HG03342 (cell line): ENCODE data around the gene SRRM3.
A peak's percentile ranks its signal among the peaks of the same experiment; 100 is the strongest.
"Not testable (repeated sequence)": the region's sequence is repeated elsewhere in the genome, so short reads cannot be mapped to it uniquely, and the experiment has no call there.

Source experiments
- ATAC-seq: cut with Tn5 transposase; IDR thresholded peaks from one replicate; pipeline ENCODE4 v1.9.1; 2021; ENCODE audit warnings: mild to moderate bottlenecking, moderate library complexity; ENCODE audit not compliant: unreplicated experiment

Gene SRRM3

GRCh38 chr7:76310102-76310957 is 108.6 kb downstream of the SRRM3 start:
- ATAC-seq = no peak

- ATAC-seq = not testable (repeated sequence)
Observed at GRCh38 chr7:76311838-76312237, 110.1 kb downstream of the SRRM3 start.

GRCh38 chr7:76314042-76314721 is 112.5 kb downstream of the SRRM3 start:
- peak; percentile 43 for ATAC-seq

- ATAC-seq = not testable (repeated sequence)
Observed at GRCh38 chr7:76314740-76315139, 113.0 kb downstream of the SRRM3 start.

- no peak for ATAC-seq
Observed at GRCh38 chr7:76315364-76315763, 113.7 kb downstream of the SRRM3 start.

GRCh38 chr7:76316984-76317781 is 115.5 kb downstream of the SRRM3 start:
- ATAC-seq = no peak

- peak; percentile 88 for ATAC-seq
Observed at GRCh38 chr7:76317782-76318487, 116.2 kb downstream of the SRRM3 start.

GRCh38 chr7:76318488-76319353 is 117.0 kb downstream of the SRRM3 start:
- ATAC-seq = peak; percentile 54

GRCh38 chr7:76325092-76325491 is 123.4 kb downstream of the SRRM3 start:
- no peak for ATAC-seq

- ATAC-seq = no peak
Observed at GRCh38 chr7:76325811-76326210, 124.1 kb downstream of the SRRM3 start.

- ATAC-seq = no peak
Observed at GRCh38 chr7:76326646-76327233, 125.0 kb downstream of the SRRM3 start.

- no peak for ATAC-seq
Observed at GRCh38 chr7:76327610-76328009, 125.9 kb downstream of the SRRM3 start.

- no peak for ATAC-seq
Observed at GRCh38 chr7:76328389-76328788, 126.7 kb downstream of the SRRM3 start.

GRCh38 chr7:76329479-76329878 is 127.8 kb downstream of the SRRM3 start:
- no peak for ATAC-seq

- ATAC-seq = no peak
Observed at GRCh38 chr7:76330261-76330660, 128.6 kb downstream of the SRRM3 start.

GRCh38 chr7:76330673-76331072 is 129.0 kb downstream of the SRRM3 start:
- ATAC-seq = no peak

- ATAC-seq = no peak
Observed at GRCh38 chr7:76332078-76332477, 130.4 kb downstream of the SRRM3 start.

- ATAC-seq = no peak
Observed at GRCh38 chr7:76333511-76334101, 131.9 kb downstream of the SRRM3 start.
